GM18909 (cell line): ENCODE measurements around the gene MCAM.

ENCODE experiments used
- ATAC-seq: cut with Tn5 transposase; IDR thresholded peaks from one replicate; pipeline ENCODE4 v1.9.1; 2021; ENCODE audit warnings: mild to moderate bottlenecking; ENCODE audit not compliant: unreplicated experiment, poor library complexity

The MCAM gene, protein sequence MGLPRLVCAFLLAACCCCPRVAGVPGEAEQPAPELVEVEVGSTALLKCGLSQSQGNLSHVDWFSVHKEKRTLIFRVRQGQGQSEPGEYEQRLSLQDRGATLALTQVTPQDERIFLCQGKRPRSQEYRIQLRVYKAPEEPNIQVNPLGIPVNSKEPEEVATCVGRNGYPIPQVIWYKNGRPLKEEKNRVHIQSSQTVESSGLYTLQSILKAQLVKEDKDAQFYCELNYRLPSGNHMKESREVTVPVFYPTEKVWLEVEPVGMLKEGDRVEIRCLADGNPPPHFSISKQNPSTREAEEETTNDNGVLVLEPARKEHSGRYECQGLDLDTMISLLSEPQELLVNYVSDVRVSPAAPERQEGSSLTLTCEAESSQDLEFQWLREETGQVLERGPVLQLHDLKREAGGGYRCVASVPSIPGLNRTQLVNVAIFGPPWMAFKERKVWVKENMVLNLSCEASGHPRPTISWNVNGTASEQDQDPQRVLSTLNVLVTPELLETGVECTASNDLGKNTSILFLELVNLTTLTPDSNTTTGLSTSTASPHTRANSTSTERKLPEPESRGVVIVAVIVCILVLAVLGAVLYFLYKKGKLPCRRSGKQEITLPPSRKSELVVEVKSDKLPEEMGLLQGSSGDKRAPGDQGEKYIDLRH

DNA sequence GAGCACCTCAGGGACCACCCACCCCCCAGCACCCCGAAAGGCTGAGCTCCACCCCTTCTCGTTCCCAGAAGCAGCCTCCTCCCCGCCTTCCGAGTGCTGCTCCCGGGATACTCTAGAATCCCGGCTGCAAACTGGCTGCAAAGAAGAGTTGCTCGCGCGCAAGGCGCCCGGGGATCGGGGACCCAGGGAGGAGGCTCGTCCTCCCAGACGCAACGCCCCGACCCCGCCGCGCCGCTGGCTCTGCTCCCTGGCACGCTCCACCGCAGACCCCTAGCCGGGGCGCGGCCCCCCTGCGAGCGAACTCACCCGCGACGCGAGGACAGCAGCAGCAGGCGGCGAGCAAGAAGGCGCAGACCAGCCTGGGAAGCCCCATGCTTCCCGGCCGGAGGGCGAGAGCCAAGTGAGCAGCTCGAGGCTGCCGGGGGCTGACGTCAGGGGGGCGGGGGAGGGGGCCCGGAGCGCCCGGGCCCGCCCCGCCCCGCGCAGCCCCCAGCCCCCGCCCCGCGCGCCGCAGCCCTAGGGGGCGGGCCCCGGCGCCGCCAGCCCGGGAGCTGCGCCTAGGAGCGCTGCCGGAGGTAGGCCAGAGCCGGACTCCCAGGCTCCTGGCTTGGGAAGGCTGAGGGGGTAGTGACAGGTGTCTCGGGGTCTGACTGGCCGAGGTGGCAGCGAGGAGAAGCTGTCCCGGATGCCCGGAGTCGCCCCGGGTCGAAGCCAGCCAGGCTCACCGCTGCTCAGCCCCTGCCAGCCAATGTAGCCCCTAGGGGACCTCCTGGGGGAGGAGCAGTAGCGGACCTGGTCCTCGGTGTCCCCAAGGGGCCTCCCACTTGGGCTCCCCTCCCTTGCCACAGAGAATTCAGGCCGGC lies at the start of gene MCAM:
Gene MCAM, minus strand, starts transcription at position 402 of the 863 bp plus-strand sequence. Its CDS starts 29 bp downstream, at position 373.
- no peak for ATAC-seq

DNA sequence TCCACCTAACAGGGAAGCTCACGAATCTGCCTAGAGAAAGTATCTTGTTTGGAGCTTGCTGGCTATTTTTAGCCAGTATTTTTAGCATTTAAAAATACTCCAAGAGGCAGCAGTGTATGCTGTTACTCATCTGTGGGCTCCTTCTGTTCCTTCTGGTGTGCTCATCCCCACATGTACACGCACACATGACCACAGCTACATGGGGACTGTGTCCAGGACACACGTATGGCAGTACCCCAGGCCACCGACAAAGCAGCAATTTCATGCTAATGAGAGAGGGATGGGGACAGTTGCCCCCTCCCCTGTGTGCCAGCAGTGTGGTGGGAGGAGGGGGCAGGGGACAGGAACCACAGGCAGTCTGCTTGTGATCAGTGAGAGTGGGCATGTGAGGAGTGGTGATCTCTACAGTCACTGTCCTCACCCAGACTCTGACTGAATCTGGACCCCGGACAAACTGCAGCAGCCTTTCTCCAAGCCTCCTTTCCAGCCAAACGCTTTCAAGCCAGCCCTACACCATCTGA lies 48.2 kb upstream of the MCAM start:
- ATAC-seq: no peak

DNA sequence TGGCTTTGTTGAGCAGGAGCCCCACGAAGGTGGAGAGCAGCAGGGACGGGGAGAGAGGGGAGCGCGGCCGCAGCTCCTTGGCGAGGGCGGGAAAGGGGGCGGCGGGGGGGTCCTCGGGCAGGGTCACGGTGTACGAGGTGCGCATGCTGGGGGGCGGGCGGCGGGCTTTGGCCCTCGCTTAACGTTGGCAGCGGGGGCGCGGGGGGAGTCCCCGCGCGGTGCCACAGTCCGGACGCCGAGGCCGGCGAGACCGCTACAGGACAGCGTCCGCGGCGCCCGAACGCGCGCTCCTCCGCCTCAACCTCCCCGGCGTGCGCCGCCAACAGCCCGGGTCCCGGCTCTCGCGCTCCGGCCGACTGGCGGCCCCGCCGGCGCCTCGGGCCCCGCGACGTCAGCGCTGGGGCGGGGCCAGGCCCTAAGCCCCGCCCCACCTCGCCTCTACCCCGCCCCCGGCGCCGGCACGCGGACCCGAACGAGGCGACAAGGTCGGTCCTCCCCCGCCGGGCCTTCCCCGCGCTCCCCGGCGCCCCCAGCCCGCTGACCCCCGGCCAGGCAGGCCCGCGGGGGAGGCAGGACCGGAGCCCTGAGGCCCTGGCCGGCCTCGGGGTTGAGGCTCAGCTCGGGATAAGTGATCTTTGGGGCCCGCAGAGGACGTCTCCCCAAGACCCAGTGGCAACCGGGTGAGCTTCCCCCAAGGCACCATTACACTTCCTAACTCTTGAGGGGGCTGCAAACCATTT lies 47.1 kb upstream of the MCAM start:
- no peak for ATAC-seq

DNA sequence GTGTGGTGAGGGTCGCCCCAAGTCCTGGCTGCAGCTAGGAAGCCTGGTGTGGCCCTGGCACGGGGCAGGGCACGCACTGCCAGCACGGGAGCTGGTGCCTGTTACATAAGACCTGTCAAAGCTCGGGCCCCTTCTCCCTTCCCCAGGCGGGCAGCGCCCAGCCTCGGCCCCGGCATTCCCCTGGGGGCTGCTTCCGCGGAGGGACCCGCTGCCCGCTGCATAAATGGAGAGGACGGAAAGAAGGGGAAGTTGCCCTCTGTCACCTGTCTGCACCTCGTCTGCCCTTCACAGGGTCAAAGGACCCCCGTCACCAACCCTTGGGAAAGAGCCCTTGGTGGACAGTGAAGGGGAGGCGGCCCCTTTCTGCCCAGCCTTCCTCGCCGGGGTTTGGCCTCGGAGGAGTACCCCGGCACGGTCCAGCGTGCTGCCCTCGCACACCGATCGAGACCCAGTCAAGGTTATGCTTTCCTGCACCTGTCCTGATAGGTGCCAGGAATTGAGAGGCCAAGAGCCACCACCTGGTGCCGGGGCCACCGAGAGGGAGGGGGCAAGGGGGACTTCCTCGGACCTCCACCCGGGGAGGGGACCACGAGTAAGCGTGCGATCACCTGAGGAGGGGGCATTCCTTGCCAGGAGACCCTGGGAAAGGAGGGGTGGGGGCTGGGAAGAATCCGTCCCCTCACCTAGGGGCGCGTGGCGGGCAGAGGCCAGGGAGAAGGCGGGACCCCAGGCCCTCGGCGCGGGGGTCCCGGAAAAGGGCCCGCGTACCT lies 46.3 kb upstream of the MCAM start:
- ATAC-seq: no peak

DNA sequence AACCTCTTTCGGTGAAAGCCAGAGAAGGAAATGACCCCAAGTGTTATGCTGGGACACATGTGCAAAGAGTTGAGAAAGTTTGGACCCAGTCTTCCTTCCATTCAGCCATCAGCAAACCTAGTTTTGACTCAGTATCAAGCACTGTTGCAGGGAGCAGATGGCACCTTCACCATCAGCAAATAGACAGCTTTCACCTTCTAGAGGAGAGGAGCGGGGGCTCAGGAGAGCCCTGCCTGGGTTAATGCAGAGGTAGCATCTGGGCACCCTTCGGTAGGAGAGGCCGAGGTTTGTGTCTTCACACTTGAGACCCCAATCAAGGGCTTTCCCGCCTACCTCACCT lies 45.8 kb upstream of the MCAM start:
- ATAC-seq: no peak

- no peak for ATAC-seq
Measured at GRCh38 chr11:119361941-119362725, 45.2 kb upstream of the MCAM start.

- no peak for ATAC-seq
Measured at GRCh38 chr11:119361056-119361787, 44.3 kb upstream of the MCAM start.

DNA sequence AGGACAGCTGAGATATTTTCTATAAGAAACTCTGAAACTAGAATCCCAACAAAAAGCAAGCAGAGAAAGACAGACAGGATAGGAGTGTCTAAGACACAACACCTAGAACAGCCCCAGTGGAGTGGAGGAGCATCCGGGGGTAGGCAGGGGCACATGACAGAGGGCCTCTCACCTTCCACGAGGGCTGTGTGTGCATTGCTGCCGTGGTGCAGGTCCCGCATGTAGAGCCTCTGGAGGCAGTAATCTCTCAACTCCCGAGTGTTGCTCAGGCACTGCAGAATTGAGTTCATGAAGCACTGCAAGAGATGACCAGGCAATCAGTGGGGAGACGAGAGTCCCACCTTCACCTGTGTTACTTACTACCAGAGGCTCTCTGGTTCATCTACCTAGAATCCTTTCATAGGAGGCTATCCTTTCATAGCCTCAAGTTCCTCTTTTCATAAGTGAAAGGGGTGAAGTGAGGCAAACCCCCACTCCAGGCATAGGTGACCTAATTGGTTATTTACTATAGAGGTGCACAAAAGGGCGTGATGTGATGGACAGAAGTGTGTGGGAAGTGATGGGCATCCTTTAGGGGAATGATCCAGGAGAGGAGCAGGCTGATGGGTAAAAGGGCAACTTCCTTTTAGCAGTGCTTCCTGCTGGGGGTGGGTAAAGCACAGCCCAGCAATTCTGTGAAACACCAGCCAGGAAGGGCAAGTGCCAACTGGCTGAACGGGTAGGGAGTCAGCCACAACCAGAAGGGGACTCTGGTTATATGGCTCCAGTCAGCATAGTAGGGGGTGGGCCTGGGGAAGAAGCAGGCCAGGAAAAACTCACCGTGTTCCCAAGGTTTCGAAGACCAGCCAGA lies 42.7 kb upstream of the MCAM start:
- no peak for ATAC-seq

GRCh38 chr11:119357074-119357473 lies 40.1 kb upstream of the MCAM start:
- no peak for ATAC-seq

GRCh38 chr11:119356349-119357031 lies 39.6 kb upstream of the MCAM start:
- peak; percentile 70 for ATAC-seq

DNA sequence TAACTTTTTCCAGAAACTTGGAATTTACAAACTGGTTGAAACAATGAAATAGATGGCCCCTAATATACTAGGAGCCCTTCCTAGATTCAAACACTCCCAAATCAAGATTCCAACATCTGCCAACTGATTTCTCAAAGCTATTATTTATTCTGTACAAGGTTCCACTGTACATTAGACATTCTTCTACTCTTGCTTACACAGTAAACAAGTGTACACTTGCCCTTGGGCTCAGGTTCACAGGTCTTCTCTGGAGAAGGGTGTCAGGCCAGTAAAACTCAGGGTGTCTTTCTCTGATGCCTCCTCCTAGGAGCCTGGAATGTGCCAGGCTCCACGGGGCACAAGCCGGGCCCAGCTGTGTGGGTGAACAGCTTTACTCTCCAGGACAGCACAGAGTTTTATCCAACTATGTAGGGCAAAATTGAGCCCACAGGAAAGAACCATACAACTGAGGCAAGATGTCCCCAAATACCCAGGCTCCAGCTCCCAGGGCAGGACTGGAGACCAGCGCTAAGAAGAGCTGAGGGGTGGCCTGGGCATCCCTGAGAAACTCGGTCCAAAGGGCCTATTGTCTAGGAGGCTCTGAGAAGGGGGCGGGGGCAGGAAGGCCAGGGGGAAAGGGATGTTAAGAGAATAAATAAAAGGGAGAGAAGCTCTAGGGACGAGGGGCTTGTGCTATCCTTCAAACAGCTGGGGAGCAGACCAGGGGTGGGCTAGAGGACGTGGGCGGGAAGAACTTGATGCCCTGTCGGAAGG lies 38.3 kb upstream of the MCAM start:
- ATAC-seq: no peak

- ATAC-seq: no peak
Measured at GRCh38 chr11:119352857-119353260, 35.9 kb upstream of the MCAM start.

GRCh38 chr11:119351232-119351631 lies 34.3 kb upstream of the MCAM start:
- no peak for ATAC-seq

- no peak for ATAC-seq
Measured at GRCh38 chr11:119350302-119350701, 33.4 kb upstream of the MCAM start.

DNA sequence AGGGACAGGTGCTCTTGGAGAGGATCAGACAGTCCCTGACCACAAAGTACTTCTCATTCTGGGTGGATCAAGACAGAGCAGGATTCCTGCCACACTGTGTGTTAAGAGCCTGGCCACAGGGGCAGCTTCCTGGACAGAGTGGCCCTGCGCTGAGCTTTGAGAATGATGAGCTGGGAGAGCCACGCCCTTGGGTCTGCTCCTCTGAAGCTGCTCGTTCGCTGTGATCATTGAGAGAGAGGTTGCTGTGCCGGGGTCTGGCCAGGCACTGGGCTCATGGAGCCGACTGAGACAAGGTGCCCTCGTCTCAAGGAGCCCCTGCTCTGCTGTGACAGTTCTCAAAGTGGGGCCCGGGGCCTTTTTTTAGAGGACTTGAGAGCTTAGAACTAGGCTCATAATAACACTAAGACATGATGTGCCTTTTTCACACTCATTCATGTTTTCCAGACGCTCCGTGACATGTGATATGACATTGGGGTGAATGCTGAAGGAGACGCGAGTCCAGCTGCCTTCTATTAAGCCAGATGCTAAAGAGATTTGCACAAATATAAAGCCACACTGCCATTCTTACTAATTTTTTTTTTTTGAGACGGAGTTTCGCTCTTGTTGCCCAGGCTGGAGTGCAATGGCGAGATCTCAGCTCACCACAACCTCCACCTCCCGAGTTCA lies 31.1 kb upstream of the MCAM start:
- no peak for ATAC-seq
